ENCODE measurements around the gene RTN4R. TPM values are rescaled to one million over a fixed set of nuclear protein-coding genes. Genes with fewer than 3 reads are reported as not detected.

The RTN4R gene
- total and polyA plus RNA-seq, 3 donors from 2014 or later = 2.1 to 6.1 (median 5.1) TPM

DNA sequence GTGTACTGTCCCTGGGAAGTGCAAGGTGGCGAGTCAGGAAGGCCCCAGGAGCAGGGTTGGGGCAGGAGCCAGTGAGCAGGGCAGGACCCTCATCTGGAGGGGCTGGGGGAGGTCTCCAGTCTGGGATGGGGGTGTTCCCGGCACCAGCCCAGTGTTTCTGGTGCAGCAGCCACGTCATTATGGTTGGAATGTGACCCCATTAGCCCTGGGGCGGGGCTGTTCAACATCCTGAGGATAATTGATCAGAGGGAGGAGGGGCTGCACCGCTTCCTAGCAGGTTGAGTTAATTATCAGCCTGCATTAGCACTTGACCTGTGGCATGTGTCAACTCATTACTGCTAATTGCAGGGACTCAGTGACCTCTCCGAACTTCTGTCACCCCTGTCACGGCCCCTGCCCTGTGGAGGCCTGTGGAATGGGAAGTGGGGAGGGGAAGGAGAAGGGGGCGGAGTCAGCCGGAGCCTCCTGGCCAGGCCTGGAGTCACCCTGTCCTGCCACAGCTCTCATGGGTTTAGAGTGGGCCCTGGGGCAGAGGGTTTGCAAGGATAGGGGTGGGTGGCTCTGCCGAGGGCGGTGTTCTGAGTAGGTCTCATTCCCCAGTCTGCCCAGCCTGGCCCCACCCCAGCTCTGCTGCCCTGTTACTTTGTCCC, 64.4 kb downstream of the RTN4R start:
- Histone ChIP-seq H3K9me3 (no peaks in the 10 kb centered on the region), H3K27ac (no peak overlapping the region), H3K4me1 (peaks cover 19% of the 10 kb centered on the region), H3K27me3 (no peaks in the 10 kb centered on the region), H3K4me3 (no peak overlapping the region), H3K36me3 (ENCODE audit: low read depth, missing control alignments) (no peaks in the 10 kb centered on the region)
- TF ChIP-seq CTCF (IDR thresholded peaks at IDR 0.05) = no peak
- intact Hi-C loops (cut with DNase I; ENCODE audit: low total_unique reads) = no loop called here
- no peak for DNase-seq
- WGBS, 2 donors = 70 to 78% methylated on average over 6 to 11 of the region's 11 CpGs

DNA sequence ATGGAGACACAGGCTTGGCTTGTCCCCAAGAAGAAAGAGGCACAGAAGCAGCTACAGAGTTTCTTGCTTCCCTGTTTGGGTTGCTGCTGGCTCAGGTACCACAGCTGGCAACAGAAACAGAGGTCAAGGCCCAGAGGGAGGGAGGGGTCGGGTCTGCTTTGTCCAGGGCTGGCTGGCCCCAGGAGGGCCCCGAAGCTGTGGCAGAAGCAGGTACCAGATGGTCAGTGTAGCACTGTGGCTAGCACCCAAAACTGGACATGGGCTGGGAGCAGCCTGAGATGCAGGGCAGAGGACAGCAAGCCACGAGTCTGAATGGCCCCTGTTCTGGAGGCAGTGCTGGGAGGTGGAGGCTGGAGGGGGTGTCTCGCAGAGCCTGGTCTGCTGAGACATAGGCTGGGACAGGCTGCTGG, 65.0 kb downstream of the RTN4R start:
- H3K9me3 ChIP-seq = no peaks in the 10 kb centered on the region
- H3K36me3 ChIP-seq (ENCODE audit: low read depth, missing control alignments) = no peaks in the 10 kb centered on the region
- no peak for TF ChIP-seq POLR2A (IDR thresholded peaks at IDR 0.05)
- TF ChIP-seq CTCF (IDR thresholded peaks at IDR 0.05) = no peak
- no peaks in the 10 kb centered on the region for H3K27me3 ChIP-seq
- no peak overlapping the region for H3K27ac ChIP-seq
- 23 to 73% methylated on average over 4 of the region's 4 CpGs for WGBS, 2 donors
- intact Hi-C loops (cut with DNase I; ENCODE audit: low total_unique reads) = no loop called here
- H3K4me3 ChIP-seq = no peak overlapping the region
- H3K4me1 ChIP-seq = peaks cover 19% of the 10 kb centered on the region
- DNase-seq = peak; percentile 21

GRCh38 chr22:20201837-20202392, 66.2 kb downstream of the RTN4R start:
- no peak overlapping the region for H3K27ac ChIP-seq
- peaks cover 14% of the 10 kb centered on the region for H3K4me1 ChIP-seq
- TF ChIP-seq POLR2A (IDR thresholded peaks at IDR 0.05) (no peak), CTCF (IDR thresholded peaks at IDR 0.05) (no peak)
- H3K27me3 ChIP-seq = no peaks in the 10 kb centered on the region
- H3K9me3 ChIP-seq = no peaks in the 10 kb centered on the region
- 89 to 90% methylated on average over 10 to 13 of the region's 13 CpGs for WGBS, 2 donors
- intact Hi-C loops (cut with DNase I; ENCODE audit: low total_unique reads) = no loop called here
- no peak for DNase-seq
- H3K36me3 ChIP-seq (ENCODE audit: low read depth, missing control alignments) = no peaks in the 10 kb centered on the region
- no peak overlapping the region for H3K4me3 ChIP-seq

- intact Hi-C loops (cut with DNase I; ENCODE audit: low total_unique reads) = no loop called here
- Histone ChIP-seq H3K4me3 (no peak overlapping the region), H3K36me3 (ENCODE audit: low read depth, missing control alignments) (no peaks in the 10 kb centered on the region), H3K4me1 (peaks cover 20% of the 10 kb centered on the region), H3K27me3 (no peaks in the 10 kb centered on the region), H3K27ac (no peak overlapping the region), H3K9me3 (no peaks in the 10 kb centered on the region)
- no peak for TF ChIP-seq POLR2A (IDR thresholded peaks at IDR 0.05)
- TF ChIP-seq CTCF (IDR thresholded peaks at IDR 0.05) = no peak
- WGBS, 2 donors = 94 to 97% methylated on average over 5 of the region's 5 CpGs
- DNase-seq = no peak
Observed at GRCh38 chr22:20199906-20200305, 68.2 kb downstream of the RTN4R start.

DNA sequence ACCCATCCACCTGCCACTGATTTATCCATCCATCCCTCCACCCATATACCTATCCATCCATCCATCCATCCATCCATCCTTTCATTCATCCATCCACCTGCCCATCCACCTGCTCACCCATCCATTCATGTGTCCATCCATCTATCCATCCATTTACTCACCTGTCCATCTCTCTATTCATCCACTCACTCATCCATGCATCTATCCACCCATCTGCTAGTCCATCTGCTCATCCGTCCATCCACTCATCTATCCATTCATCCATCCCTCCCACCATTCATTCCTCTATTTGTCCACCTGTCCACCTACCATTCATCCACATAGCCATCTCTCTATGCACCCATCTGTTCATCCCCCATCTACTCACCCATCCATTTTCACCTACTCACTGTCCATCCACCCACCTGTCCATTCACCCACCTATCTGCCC, 68.7 kb downstream of the RTN4R start:
- DNase-seq = no peak
- Histone ChIP-seq H3K36me3 (ENCODE audit: low read depth, missing control alignments) (no peaks in the 10 kb centered on the region), H3K27ac (no peak overlapping the region), H3K27me3 (no peaks in the 10 kb centered on the region), H3K9me3 (no peaks in the 10 kb centered on the region), H3K4me3 (no peak overlapping the region), H3K4me1 (peaks cover 20% of the 10 kb centered on the region)
- WGBS, 2 donors = 87 to 94% methylated on average over 1 of the region's 1 CpG
- TF ChIP-seq POLR2A (IDR thresholded peaks at IDR 0.05) = no peak
- TF ChIP-seq CTCF (IDR thresholded peaks at IDR 0.05) = no peak
- intact Hi-C loops (cut with DNase I; ENCODE audit: low total_unique reads) = no loop called here

Data from testis (tissue), 3 donors.